ENCODE measurements around the gene PRPF31.

PRPF31 gene

DNA sequence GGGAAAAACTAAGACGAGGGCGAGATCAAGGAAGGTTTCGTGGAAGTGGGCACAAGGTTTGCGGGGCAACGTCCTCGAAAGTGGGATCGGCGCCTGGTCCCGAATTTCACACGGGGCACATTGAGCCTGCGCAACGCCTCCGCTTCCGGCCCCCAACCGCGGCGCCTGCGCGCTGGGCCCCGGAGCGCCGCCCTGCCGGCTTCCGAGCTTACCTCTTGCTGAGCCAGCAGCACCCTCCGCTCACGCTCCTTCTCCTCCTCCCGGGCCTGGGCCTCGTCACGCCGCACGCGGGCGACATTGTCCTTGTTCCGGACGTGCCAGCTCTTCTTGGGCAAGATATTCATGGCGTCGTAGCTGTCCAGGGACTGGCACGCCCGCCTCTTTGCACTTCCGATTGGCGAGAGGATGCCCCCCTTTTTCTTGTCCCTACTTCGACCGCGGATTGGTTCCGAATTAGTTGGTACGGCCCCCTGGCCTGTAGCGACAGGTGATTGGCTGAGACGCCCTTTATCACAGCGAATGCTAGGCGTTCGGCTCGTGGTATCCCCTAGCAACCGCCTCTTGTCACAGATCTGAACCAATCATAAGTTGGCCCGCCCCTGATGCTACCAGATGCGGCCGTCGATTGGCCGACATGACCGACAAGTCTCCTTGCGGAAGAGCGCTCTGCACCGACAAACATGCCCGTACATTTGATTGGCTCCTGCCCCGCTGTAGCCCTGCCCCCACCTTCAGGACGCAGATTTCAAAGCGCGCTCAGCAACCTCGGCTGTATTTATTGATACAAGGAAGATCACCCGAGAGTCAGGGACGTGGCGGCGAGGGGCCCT is 44.0 kb downstream of the PRPF31 start, which contains the start of gene LENG1:
Gene LENG1, minus strand, starts transcription at position 370 of the 830 bp plus-strand sequence. Its CDS starts 26 bp downstream, at position 344.
- peak; percentile 7; the same call in 1 of the 2 replicates for TF ChIP-seq CTCF (IDR thresholded peaks at IDR 0.05; ENCODE audit: low read depth, low read length)
- Histone ChIP-seq H3K4me1 (no peaks in the 10 kb centered on the region), H3K9me3 (no peaks in the 10 kb centered on the region), H3K27me3 (no peaks in the 10 kb centered on the region), H3K36me3 (peaks cover 36% of the 10 kb centered on the region), H3K4me3 (ENCODE audit: low read depth, low read length) (peak within 1 kb of the TSS; percentile 86)
- peak; percentile 99 for DNase-seq

DNA sequence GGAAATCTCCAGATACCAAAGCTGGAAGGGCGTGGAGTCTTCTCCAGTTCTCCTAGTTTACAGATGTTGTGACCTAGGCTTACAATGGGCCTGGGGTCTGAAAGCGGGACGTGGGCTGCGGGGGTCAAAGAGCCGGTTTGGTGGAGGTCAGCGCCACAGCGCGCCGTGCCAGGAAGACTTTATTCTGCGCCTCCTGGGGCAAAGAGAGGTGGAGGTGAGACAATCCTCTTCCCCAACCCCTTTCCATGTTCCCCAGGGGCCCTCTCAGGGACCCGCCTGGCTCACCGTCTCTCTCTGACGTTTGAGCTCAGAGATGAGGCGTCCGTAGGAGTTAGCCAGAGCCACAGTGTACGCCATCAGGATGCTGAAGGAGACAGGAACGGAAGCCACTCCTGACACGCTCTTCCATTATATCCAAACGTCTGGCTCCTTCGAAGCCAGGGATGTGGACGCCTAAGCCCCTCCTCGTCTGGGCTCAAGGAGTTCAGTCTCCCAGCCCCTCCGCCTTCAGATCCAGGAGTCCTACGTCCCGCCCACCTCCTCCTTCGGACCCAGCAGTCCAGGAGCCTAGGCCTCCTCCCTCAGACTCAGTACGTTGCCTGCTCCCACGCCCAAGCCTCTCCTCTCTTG is 44.7 kb downstream of the PRPF31 start:
- Histone ChIP-seq H3K36me3 (peaks cover 28% of the 10 kb centered on the region), H3K9me3 (no peaks in the 10 kb centered on the region), H3K4me1 (no peaks in the 10 kb centered on the region), H3K4me3 (ENCODE audit: low read depth, low read length) (peak overlapping the region; percentile 86), H3K27me3 (no peaks in the 10 kb centered on the region)
- TF ChIP-seq CTCF (IDR thresholded peaks at IDR 0.05; ENCODE audit: low read depth, low read length) = no peak
- no peak for DNase-seq

DNA sequence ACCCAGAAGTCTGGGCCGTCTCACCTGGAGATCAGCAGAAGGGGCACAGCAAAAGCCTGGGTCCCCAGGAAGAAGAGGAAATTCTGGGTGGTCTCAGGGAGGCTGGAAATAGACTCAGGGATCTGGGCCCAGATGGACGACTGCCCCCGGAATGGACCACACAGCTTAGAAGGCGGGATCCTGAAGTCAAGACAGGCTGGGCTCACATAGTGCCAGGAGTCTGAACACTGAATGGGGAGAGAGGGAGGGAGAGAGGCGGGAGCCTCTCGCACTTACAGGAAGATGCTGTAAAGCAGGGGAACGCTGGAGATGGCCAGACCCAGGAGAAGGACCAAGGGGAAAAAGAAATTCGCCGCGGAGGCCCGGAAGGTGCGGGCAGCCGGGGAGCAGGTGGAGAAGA is 45.3 kb downstream of the PRPF31 start:
- Histone ChIP-seq H3K36me3 (peaks cover 23% of the 10 kb centered on the region), H3K4me1 (no peaks in the 10 kb centered on the region), H3K27me3 (no peaks in the 10 kb centered on the region), H3K9me3 (no peaks in the 10 kb centered on the region), H3K4me3 (ENCODE audit: low read depth, low read length) (peak overlapping the region; percentile 86)
- TF ChIP-seq CTCF (IDR thresholded peaks at IDR 0.05; ENCODE audit: low read depth, low read length) = no peak
- DNase-seq = no peak

DNA sequence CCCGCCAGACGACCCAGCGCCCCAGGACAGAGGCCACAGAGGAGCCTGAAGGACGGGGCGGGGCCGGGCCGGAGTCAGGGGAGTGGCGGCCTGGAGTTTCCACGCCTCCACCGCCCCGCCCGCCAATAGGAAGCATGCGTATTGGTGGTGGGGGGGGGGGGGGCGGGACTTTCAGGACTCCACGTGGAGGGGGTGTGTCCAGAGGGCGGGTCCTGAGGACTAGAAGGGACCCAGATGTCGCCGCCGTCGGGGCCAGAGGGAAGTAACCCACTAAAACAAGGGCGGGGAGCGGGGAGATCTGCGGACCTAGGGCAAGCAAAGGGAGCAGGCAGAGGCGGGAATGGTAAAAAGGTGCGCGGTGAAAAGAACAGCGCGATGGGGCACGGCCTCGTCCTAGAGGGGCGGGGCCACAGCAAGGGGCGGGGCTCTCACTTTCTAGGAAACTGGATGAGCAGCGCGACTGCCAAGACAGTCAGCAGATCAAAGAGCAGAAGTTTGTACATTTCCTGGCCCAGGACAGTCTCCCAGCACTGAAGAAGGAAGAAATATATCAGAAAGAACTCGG is 46.8 kb downstream of the PRPF31 start:
- peak; percentile 82 for DNase-seq
- Histone ChIP-seq H3K9me3 (no peaks in the 10 kb centered on the region), H3K4me3 (ENCODE audit: low read depth, low read length) (peak overlapping the region; percentile 29; the same call in 1 of the 2 replicates), H3K27me3 (no peaks in the 10 kb centered on the region), H3K4me1 (no peaks in the 10 kb centered on the region), H3K36me3 (peaks cover 8% of the 10 kb centered on the region)
- TF ChIP-seq CTCF (IDR thresholded peaks at IDR 0.05; ENCODE audit: low read depth, low read length) = no peak

DNA sequence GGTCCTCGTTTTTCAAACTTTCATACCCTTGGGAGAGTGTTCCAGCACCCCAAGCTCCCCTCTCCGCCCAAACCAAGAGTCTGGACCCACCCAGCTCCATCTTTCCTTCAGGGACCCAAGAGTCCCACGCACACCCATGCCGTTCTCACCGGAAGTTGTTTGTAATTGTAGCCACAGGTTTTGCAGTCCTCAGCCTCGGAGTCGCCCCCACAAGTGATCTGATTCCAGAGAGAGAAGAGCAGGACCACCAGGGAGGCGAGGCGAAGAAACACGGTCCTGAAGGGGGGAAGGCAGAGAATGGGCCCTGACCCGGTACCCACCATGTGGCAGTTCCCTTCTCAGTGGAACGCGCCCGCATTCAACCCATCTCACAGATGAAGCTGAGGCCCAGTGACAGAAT is 47.3 kb downstream of the PRPF31 start:
- H3K36me3 ChIP-seq = peaks cover 3% of the 10 kb centered on the region; the same call in 1 of the 2 replicates
- no peak for TF ChIP-seq CTCF (IDR thresholded peaks at IDR 0.05; ENCODE audit: low read depth, low read length)
- H3K4me3 ChIP-seq (ENCODE audit: low read depth, low read length) = no peak overlapping the region
- no peaks in the 10 kb centered on the region for H3K27me3 ChIP-seq
- no peaks in the 10 kb centered on the region for H3K9me3 ChIP-seq
- no peak for DNase-seq
- no peaks in the 10 kb centered on the region for H3K4me1 ChIP-seq

Measured in BE2C (cell line).